ENCODE data around the gene ZC3H7A.

The ZC3H7A gene

DNA sequence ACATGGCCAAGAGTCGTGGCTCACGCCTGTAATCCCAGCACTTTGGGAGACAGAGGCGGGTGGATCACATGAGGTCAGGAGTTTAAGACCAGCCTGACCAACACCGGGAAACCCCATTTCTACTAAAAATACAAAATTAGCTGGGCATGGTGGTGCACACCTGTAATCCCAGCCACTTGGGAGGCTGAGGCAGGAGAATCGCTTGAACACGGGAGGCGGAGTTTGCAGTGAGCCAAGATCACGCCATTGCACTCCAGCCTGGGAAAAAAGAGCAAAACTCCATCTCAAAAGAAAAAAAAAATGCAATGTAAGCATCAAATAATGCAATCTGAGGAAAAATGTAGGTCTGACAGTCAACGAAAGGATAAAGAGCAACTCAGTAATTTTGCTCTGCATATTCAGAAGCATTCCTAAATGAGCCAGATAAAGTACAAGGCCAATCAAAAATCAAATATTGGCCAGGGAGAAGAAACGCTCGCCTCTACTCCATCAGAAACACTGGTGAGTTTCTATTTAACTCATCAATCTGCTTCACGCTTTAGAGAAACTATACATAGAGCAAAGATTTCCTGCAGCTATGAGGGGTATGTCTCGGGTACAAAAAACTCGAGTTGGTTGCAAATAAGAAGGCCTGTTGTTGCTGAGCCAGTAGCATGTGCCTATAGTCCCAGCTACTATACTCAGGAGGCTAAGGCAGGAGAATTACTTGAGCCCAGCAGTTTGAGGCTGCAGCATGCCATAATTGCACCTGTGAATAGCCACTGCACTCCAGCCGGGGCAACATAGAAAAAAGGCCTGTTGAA lies 58.1 kb downstream of the ZC3H7A start (continued):
- TF ChIP-seq, protein P1, sequence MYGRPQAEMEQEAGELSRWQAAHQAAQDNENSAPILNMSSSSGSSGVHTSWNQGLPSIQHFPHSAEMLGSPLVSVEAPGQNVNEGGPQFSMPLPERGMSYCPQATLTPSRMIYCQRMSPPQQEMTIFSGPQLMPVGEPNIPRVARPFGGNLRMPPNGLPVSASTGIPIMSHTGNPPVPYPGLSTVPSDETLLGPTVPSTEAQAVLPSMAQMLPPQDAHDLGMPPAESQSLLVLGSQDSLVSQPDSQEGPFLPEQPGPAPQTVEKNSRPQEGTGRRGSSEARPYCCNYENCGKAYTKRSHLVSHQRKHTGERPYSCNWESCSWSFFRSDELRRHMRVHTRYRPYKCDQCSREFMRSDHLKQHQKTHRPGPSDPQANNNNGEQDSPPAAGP (tag by site-specific recombination; IDR thresholded peaks at IDR 0.05) = no peak
- TF ChIP-seq GLIS2 (tag by site-specific recombination; IDR thresholded peaks at IDR 0.05) (no peak), ZNF184 (tag by site-specific recombination; IDR thresholded peaks at IDR 0.05) (no peak), HOXA7 (CRISPR knock-in tag; IDR thresholded peaks at IDR 0.05; ENCODE audit: borderline replicate concordance) (no peak), ZNF221 (tag by site-specific recombination; IDR thresholded peaks at IDR 0.05; ENCODE audit: borderline replicate concordance) (no peak), ZNF341 (tag by site-specific recombination; IDR thresholded peaks at IDR 0.05; ENCODE audit: low read depth) (no peak), MYNN (tag by site-specific recombination; IDR thresholded peaks at IDR 0.05; ENCODE audit: borderline replicate concordance) (no peak)
- TF ChIP-seq, protein P2, sequence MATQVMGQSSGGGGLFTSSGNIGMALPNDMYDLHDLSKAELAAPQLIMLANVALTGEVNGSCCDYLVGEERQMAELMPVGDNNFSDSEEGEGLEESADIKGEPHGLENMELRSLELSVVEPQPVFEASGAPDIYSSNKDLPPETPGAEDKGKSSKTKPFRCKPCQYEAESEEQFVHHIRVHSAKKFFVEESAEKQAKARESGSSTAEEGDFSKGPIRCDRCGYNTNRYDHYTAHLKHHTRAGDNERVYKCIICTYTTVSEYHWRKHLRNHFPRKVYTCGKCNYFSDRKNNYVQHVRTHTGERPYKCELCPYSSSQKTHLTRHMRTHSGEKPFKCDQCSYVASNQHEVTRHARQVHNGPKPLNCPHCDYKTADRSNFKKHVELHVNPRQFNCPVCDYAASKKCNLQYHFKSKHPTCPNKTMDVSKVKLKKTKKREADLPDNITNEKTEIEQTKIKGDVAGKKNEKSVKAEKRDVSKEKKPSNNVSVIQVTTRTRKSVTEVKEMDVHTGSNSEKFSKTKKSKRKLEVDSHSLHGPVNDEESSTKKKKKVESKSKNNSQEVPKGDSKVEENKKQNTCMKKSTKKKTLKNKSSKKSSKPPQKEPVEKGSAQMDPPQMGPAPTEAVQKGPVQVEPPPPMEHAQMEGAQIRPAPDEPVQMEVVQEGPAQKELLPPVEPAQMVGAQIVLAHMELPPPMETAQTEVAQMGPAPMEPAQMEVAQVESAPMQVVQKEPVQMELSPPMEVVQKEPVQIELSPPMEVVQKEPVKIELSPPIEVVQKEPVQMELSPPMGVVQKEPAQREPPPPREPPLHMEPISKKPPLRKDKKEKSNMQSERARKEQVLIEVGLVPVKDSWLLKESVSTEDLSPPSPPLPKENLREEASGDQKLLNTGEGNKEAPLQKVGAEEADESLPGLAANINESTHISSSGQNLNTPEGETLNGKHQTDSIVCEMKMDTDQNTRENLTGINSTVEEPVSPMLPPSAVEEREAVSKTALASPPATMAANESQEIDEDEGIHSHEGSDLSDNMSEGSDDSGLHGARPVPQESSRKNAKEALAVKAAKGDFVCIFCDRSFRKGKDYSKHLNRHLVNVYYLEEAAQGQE (tag by site-specific recombination; IDR thresholded peaks at IDR 0.05) = no peak
- TF ChIP-seq, protein P3, sequence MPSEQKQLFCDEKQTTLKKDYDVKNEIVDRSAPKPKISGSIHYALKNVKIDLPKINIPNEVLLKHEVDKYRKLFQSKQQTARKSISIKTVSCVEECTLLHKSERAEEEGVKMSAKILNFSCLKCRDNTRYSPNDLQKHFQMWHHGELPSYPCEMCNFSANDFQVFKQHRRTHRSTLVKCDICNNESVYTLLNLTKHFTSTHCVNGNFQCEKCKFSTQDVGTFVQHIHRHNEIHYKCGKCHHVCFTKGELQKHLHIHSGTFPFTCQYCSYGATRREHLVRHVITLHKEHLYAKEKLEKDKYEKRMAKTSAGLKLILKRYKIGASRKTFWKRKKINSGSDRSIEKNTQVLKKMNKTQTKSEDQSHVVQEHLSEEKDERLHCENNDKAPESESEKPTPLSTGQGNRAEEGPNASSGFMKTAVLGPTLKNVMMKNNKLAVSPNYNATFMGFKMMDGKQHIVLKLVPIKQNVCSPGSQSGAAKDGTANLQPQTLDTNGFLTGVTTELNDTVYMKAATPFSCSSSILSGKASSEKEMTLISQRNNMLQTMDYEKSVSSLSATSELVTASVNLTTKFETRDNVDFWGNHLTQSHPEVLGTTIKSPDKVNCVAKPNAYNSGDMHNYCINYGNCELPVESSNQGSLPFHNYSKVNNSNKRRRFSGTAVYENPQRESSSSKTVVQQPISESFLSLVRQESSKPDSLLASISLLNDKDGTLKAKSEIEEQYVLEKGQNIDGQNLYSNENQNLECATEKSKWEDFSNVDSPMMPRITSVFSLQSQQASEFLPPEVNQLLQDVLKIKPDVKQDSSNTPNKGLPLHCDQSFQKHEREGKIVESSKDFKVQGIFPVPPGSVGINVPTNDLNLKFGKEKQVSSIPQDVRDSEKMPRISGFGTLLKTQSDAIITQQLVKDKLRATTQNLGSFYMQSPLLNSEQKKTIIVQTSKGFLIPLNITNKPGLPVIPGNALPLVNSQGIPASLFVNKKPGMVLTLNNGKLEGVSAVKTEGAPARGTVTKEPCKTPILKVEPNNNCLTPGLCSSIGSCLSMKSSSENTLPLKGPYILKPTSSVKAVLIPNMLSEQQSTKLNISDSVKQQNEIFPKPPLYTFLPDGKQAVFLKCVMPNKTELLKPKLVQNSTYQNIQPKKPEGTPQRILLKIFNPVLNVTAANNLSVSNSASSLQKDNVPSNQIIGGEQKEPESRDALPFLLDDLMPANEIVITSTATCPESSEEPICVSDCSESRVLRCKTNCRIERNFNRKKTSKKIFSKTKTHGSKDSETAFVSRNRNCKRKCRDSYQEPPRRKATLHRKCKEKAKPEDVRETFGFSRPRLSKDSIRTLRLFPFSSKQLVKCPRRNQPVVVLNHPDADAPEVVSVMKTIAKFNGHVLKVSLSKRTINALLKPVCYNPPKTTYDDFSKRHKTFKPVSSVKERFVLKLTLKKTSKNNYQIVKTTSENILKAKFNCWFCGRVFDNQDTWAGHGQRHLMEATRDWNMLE (tag by site-specific recombination; conservative IDR thresholded peaks at IDR 0.05; ENCODE audit: low read depth) = no peak

DNA sequence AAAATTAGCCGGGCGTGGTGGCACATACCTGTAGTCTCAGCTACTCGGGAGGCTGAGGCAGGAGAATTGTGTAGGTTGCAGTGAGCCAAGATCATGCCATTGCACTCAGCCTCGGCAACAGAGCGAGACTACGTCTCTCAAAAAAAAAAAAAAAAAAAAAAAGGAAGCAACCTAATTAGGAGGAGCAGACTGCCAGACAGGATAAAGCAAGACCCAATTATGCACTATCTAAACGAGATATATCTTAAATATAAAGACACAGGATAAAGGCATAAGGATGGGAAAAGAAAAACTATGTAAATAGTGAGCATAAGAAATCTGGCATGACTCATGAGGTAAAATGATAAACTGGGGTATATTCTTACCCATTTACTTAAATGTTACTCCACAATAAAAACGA lies 59.3 kb downstream of the ZC3H7A start:
- ChIA-PET CTCF (interaction anchor here (0.9 kb wide), 1 partner anchor 60 kb away, joined by 5 read pairs; the partner anchor contains the start of gene ZC3H7A), POLR2A (no interaction called here)
- Histone ChIP-seq H3K36me3 (ENCODE audit: control insufficient read depth in 2 of 2, insufficient read depth in 1 of 2, low read length in 2 of 2) (peaks cover 16 to 34% of the 10 kb centered on the region in 2 experiments), H3K9me3 (ENCODE audit: control insufficient read depth, insufficient read depth, low read depth, low read length) (no peaks in the 10 kb centered on the region), H3K27ac (ENCODE audit: extremely low read depth, low read depth, low read length) (no peak overlapping the region), H3K4me3 (ENCODE audit: low read depth, low read length) (no peak overlapping the region), H3K4me1 (ENCODE audit: control insufficient read depth, insufficient read depth, low read length) (peaks cover 9% of the 10 kb centered on the region)
- TF ChIP-seq, protein P4, sequence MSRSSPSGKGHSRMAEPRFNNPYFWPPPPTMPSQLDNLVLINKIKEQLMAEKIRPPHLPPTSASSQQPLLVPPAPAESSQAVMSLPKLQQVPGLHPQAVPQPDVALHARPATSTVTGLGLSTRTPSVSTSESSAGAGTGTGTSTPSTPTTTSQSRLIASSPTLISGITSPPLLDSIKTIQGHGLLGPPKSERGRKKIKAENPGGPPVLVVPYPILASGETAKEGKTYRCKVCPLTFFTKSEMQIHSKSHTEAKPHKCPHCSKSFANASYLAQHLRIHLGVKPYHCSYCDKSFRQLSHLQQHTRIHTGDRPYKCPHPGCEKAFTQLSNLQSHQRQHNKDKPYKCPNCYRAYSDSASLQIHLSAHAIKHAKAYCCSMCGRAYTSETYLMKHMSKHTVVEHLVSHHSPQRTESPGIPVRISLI (tag by site-specific recombination; IDR thresholded peaks at IDR 0.05) = 0 out of 2 replicates have a peak, but pooled peaks have one; percentile 29
- TF ChIP-seq, protein P5, sequence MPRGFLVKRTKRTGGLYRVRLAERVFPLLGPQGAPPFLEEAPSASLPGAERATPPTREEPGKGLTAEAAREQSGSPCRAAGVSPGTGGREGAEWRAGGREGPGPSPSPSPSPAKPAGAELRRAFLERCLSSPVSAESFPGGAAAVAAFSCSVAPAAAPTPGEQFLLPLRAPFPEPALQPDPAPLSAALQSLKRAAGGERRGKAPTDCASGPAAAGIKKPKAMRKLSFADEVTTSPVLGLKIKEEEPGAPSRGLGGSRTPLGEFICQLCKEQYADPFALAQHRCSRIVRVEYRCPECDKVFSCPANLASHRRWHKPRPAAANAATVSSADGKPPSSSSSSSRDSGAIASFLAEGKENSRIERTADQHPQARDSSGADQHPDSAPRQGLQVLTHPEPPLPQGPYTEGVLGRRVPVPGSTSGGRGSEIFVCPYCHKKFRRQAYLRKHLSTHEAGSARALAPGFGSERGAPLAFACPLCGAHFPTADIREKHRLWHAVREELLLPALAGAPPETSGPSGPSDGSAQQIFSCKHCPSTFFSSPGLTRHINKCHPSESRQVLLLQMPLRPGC (tag by site-specific recombination; IDR thresholded peaks at IDR 0.05) = 0 out of 2 replicates have a peak, but pooled peaks have one; percentile 34
- TF ChIP-seq ZSCAN23 (tag by site-specific recombination; IDR thresholded peaks at IDR 0.05) = no peak
